Kidney epithelial cell (primary cell): ENCODE measurements around the gene ACTN2. TPM values are rescaled to one million over a fixed set of nuclear protein-coding genes. Genes with fewer than 3 reads are reported as not detected.

Experiments
- DNase-seq: peaks from one replicate; pipeline ENCODE4 v3.0.0-alpha.2; 2010; ENCODE audit warnings: low read depth
- H3K27me3 ChIP-seq: 2 replicates; pipeline ENCODE4 v1.6.0; 2011; ENCODE audit warnings: low read length; ENCODE audit not compliant: control insufficient read depth, insufficient read depth
- H3K36me3 ChIP-seq: 2 replicates; pipeline ENCODE4 v1.5.1; 2011; ENCODE audit warnings: low read length; ENCODE audit not compliant: control insufficient read depth, insufficient read depth
- H3K4me3 ChIP-seq: 2 replicates; pipeline ENCODE4 v1.5.1; 2011; ENCODE audit warnings: low read depth, mild to moderate bottlenecking, control low read depth, low read length
- CTCF ChIP-seq: IDR thresholded peaks from 2 replicates; pipeline ENCODE4 v1.5.1; 2011; ENCODE audit warnings: mild to moderate bottlenecking, moderate library complexity, low read length, control low read depth, inconsistent platforms; ENCODE audit not compliant: insufficient read depth, poor library complexity, severe bottlenecking
- total RNA-seq: library from RNA; depleted of rRNA; stranded (reverse); fragments of >200 nt; gene quantifications from 2 replicates; pipeline ENCODE4 v1.2.3, GENCODE V29; 2015

Gene ACTN2
- total RNA-seq, 1 donor from 2014 or later = 0.17 TPM

DNA sequence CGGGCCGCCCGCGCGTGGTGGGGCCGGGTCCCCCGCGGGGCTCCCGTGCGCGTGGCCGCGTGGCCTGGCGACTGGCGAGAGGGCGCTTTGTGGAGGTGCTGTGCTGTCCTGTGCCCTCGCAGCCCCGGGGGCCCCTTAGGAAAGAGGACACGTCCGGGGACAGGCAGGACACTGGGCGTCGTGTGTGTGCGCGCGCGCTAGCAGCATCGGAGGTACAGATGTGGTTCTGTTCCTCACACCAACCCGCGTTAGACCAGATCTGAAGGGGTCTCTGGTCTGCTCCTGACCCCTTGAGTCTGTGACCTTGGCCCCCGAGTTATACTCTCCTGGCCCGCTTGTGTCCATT is 489 bp downstream of the ACTN2 start:
- H3K27me3 ChIP-seq = peaks cover 14% of the 10 kb centered on the region

DNA sequence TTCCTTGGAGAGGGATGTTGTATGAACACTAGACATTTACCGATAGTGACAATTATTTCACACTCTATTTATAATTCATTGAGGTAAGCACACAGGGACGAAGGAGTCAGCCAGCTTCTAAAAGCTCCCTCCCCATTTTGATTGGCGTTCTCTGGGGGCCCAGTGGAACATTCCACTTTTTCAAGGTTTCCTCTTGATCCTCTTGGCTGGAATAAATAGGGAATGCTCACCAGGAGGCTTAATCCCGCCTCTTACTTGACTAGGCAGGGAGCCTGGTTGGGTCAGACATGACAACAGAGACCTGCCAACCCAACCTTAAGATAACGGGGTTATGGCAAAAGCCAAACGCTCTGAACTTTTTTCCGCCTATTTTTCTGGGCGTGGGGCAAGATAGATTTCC is 974 bp downstream of the ACTN2 start:
- Histone ChIP-seq H3K27me3 (peaks cover 14% of the 10 kb centered on the region), H3K4me3 (no peak overlapping the region), H3K36me3 (no peaks in the 10 kb centered on the region)
- DNase-seq = no peak
- TF ChIP-seq CTCF = no peak

More for the DNA sequence above, 489 bp downstream of the ACTN2 start:
- TF ChIP-seq CTCF = no peak
- DNase-seq = no peak
- H3K36me3 ChIP-seq = no peaks in the 10 kb centered on the region
- H3K4me3 ChIP-seq = peak overlapping the region; percentile 43

- no peak overlapping the region for H3K4me3 ChIP-seq
- DNase-seq = no peak
- H3K36me3 ChIP-seq = no peaks in the 10 kb centered on the region
- peaks cover 18% of the 10 kb centered on the region for H3K27me3 ChIP-seq
- TF ChIP-seq CTCF = no peak
Observed at GRCh38 chr1:236688705-236689104, 2.4 kb downstream of the ACTN2 start.

GRCh38 chr1:236689713-236690569 is 3.6 kb downstream of the ACTN2 start:
- Histone ChIP-seq H3K36me3 (no peaks in the 10 kb centered on the region), H3K4me3 (no peak overlapping the region), H3K27me3 (peaks cover 18% of the 10 kb centered on the region)
- DNase-seq = peak; percentile 19
- no peak for TF ChIP-seq CTCF

DNA sequence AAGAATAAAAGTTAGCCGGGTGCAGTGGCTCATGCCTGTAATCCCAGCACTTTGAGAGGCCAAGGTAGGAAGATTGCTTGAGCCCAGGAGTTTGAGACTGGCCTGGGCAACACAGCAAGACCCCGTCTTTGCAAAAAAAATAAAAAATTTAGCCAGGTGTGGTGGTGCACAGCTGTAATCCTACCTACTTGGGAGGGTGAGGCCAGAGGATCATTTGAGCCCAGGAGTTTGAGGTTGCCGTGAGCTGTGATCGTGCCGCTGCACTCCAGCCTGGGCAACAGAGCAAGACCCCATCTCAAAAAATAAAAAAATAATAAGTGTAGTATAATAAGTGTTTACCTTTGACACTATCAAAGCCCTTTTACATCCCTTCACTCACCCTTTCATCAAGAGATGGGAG is 5.0 kb downstream of the ACTN2 start:
- Histone ChIP-seq H3K27me3 (peaks cover 13% of the 10 kb centered on the region), H3K36me3 (no peaks in the 10 kb centered on the region), H3K4me3 (no peak overlapping the region)
- DNase-seq = no peak
- no peak for TF ChIP-seq CTCF

GRCh38 chr1:236692128-236692527 is 5.8 kb downstream of the ACTN2 start:
- Histone ChIP-seq H3K36me3 (no peaks in the 10 kb centered on the region), H3K4me3 (no peak overlapping the region), H3K27me3 (peaks cover 7% of the 10 kb centered on the region)
- no peak for TF ChIP-seq CTCF
- DNase-seq = no peak
